HepG2 (cell line): ENCODE measurements around the gene SPATA21. TPM values are rescaled to one million over a fixed set of nuclear protein-coding genes. Genes with fewer than 3 reads are reported as not detected.

Source experiments
- ARNT2 ChIP-seq: sonication (generic); formaldehyde crosslinking; IDR thresholded peaks from 2 replicates; pipeline ENCODE4 v1.8.0; 2022; ENCODE audit warnings: mild to moderate bottlenecking, low read depth, missing genetic modification reagents, moderate library complexity
- ATF7-NPFF ChIP-seq: sonication (generic); formaldehyde crosslinking; IDR thresholded peaks from 2 replicates; pipeline ENCODE4 v1.8.1; 2023; ENCODE audit warnings: mild to moderate bottlenecking, low read depth, missing genetic modification reagents, moderate library complexity
- BRD4 ChIP-seq: sonication (generic); formaldehyde crosslinking; IDR thresholded peaks from 2 replicates; pipeline ENCODE4 v1.4.0; 2020; ENCODE audit warnings: missing genetic modification reagents
- DMAP1 ChIP-seq: IDR thresholded peaks from 2 replicates; pipeline ENCODE4 v1.6.1; 2016
- ISL2 ChIP-seq: sonication (generic); formaldehyde crosslinking; IDR thresholded peaks from 2 replicates; pipeline ENCODE4 v1.5.0; 2020; ENCODE audit warnings: missing genetic modification reagents
- JARID2 ChIP-seq: sonication (generic); formaldehyde crosslinking; IDR thresholded peaks from 2 replicates; pipeline ENCODE4 v1.8.1; 2023; ENCODE audit warnings: missing genetic modification reagents, inconsistent platforms; ENCODE audit not compliant: insufficient replicate concordance
- KLF15 ChIP-seq: sonication (generic); formaldehyde crosslinking; IDR thresholded peaks from 2 replicates; pipeline ENCODE4 v1.8.1; 2023; ENCODE audit warnings: borderline replicate concordance, mild to moderate bottlenecking, inconsistent platforms, missing genetic modification reagents, mixed read lengths
- MLLT10 ChIP-seq: sonication (generic); formaldehyde crosslinking; IDR thresholded peaks from 2 replicates; pipeline ENCODE4 v1.4.0; 2020; ENCODE audit warnings: missing genetic modification reagents
- NR2F2 ChIP-seq: IDR thresholded peaks from 2 replicates; pipeline ENCODE4 v1.6.1; 2012; ENCODE audit warnings: low read depth, inconsistent platforms, borderline replicate concordance
- RARG ChIP-seq: sonication (generic); formaldehyde crosslinking; IDR thresholded peaks from 2 replicates; pipeline ENCODE4 v1.4.0; 2020; ENCODE audit warnings: low read depth, mild to moderate bottlenecking, missing genetic modification reagents
- RBM39 ChIP-seq: fragments of 200-400 bp; formaldehyde crosslinking; IDR thresholded peaks from one replicate; pipeline ENCODE4 v1.6.1; 2018; ENCODE audit warnings: antibody characterized with exemption, mild to moderate bottlenecking, low read depth, low read length; ENCODE audit not compliant: poor library complexity, severe bottlenecking
- SIN3A ChIP-seq: IDR thresholded peaks from 2 replicates; pipeline ENCODE4 v1.6.1; 2011; ENCODE audit warnings: low read depth, mild to moderate bottlenecking, control low read depth, low read length, borderline replicate concordance
- TBP ChIP-seq: sonication (generic); formaldehyde crosslinking; IDR thresholded peaks from 2 replicates; pipeline ENCODE4 v1.5.0; 2020; ENCODE audit warnings: missing genetic modification reagents
- THYN1 ChIP-seq: sonication (generic); formaldehyde crosslinking; IDR thresholded peaks from 2 replicates; pipeline ENCODE4 v1.8.1; 2023; ENCODE audit warnings: low read depth, mild to moderate bottlenecking, moderate library complexity, missing genetic modification reagents, borderline replicate concordance
- XBP1 ChIP-seq: sonication (generic); formaldehyde crosslinking; IDR thresholded peaks from 2 replicates; pipeline ENCODE4 v1.5.0; 2020; ENCODE audit warnings: missing genetic modification reagents
- ZFP82 ChIP-seq: sonication (generic); formaldehyde crosslinking; IDR thresholded peaks from 2 replicates; pipeline ENCODE4 v1.5.1; 2020; ENCODE audit warnings: mild to moderate bottlenecking, missing genetic modification reagents, borderline replicate concordance
- ZNF501 ChIP-seq: sonication (generic); formaldehyde crosslinking; IDR thresholded peaks from 2 replicates; pipeline ENCODE4 v1.5.1; 2020; ENCODE audit warnings: mild to moderate bottlenecking, moderate library complexity, missing genetic modification reagents
- ZNF530 ChIP-seq: sonication (generic); formaldehyde crosslinking; IDR thresholded peaks from 2 replicates; pipeline ENCODE4 v1.5.0; 2020; ENCODE audit warnings: low read depth, mild to moderate bottlenecking, missing genetic modification reagents
- ZNF674 ChIP-seq: sonication (generic); formaldehyde crosslinking; IDR thresholded peaks from 2 replicates; pipeline ENCODE4 v1.5.0; 2020; ENCODE audit warnings: low read depth, mild to moderate bottlenecking, missing genetic modification reagents
- ZSCAN21 ChIP-seq: sonication (generic); formaldehyde crosslinking; IDR thresholded peaks from 2 replicates; pipeline ENCODE4 v1.8.0; 2022; ENCODE audit warnings: mild to moderate bottlenecking, missing genetic modification reagents, moderate library complexity, borderline replicate concordance
- polyA plus RNA-seq, 8 experiments: library from polyadenylated mRNA; depleted of rRNA in 3 of 8; stranded (reverse) in 7 of 8; unstranded in 1 of 8; fragments of >200 nt; fragmentation: Illumina TruSeq in 4 of 8; extraction: Trizol in 4 of 8; gene quantifications; 2 replicates each; pipeline versions ENCODE4 v1.2.1 to v1.2.3, GENCODE V29; 2011 to 2016; ENCODE audit warnings: low read depth in 4 of 8, missing spikeins in 1 of 8, mixed read lengths in 1 of 8; ENCODE audit not compliant: insufficient read depth in 1 of 8
- total RNA-seq, 5 experiments: library from RNA; depleted of rRNA; stranded (reverse); fragments of >200 nt; fragmentation: Illumina TruSeq; extraction: Trizol; gene quantifications; 2 replicates each; pipeline ENCODE4 v1.2.3, GENCODE V29; 2016; ENCODE audit warnings: low read depth in 1 of 5
- TF ChIP-seq, protein P1 (sequence below), 2 experiments: sonication (generic) in 1 of 2; formaldehyde crosslinking in 1 of 2; IDR thresholded peaks; 2 replicates each; pipeline versions ENCODE4 v1.6.1 to v1.9.0; 2014 to 2022; ENCODE audit warnings: antibody characterized with exemption in 1 of 2, borderline replicate concordance in 1 of 2, inconsistent platforms in 1 of 2, low read depth in 1 of 2, missing genetic modification reagents in 1 of 2
- TF ChIP-seq, protein P2 (sequence below): sonication (generic); formaldehyde crosslinking; IDR thresholded peaks from 2 replicates; pipeline ENCODE4 v1.4.0; 2020; ENCODE audit warnings: mild to moderate bottlenecking, missing genetic modification reagents

The SPATA21 gene
- total and polyA plus RNA-seq, 2 of the 13 experiments (the other 11 are each of a cell fraction or from before 2014, with no cell fraction given): 0.80 to 1.4 TPM

- TF ChIP-seq BRD4 (CRISPR knock-in tag) (peak; percentile 89), ATF7-NPFF (peak; percentile 62; the same call in 1 of the 2 replicates), THYN1 (CRISPR knock-in tag) (no peak), TBP (CRISPR knock-in tag) (no peak), KLF15 (CRISPR knock-in tag) (0 out of 2 replicates have a peak, but pooled peaks have one; percentile 26), MLLT10 (no peak), RARG (CRISPR knock-in tag) (0 out of 2 replicates have a peak, but pooled peaks have one; percentile 48), XBP1 (CRISPR knock-in tag) (no peak), ISL2 (CRISPR knock-in tag) (no peak; the same call in 1 of the 2 replicates), ZSCAN21 (no peak; the same call in 1 of the 2 replicates), ZNF674 (CRISPR knock-in tag) (no peak), DMAP1 (peak; percentile 61), ZFP82 (no peak), ARNT2 (CRISPR knock-in tag) (peak; percentile 83), SIN3A (peak; percentile 62; the same call in 1 of the 2 replicates), JARID2 (CRISPR knock-in tag) (no peak), RBM39 (peak; percentile 58), ZNF501 (CRISPR knock-in tag) (peak; percentile 77), ZNF530 (no peak), NR2F2 (no peak)
- TF ChIP-seq, protein P1, sequence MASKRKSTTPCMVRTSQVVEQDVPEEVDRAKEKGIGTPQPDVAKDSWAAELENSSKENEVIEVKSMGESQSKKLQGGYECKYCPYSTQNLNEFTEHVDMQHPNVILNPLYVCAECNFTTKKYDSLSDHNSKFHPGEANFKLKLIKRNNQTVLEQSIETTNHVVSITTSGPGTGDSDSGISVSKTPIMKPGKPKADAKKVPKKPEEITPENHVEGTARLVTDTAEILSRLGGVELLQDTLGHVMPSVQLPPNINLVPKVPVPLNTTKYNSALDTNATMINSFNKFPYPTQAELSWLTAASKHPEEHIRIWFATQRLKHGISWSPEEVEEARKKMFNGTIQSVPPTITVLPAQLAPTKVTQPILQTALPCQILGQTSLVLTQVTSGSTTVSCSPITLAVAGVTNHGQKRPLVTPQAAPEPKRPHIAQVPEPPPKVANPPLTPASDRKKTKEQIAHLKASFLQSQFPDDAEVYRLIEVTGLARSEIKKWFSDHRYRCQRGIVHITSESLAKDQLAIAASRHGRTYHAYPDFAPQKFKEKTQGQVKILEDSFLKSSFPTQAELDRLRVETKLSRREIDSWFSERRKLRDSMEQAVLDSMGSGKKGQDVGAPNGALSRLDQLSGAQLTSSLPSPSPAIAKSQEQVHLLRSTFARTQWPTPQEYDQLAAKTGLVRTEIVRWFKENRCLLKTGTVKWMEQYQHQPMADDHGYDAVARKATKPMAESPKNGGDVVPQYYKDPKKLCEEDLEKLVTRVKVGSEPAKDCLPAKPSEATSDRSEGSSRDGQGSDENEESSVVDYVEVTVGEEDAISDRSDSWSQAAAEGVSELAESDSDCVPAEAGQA (IDR thresholded peaks at IDR 0.05; ENCODE audit: low read depth): peak; percentile 38; the same call in 1 of the 2 replicates
- TF ChIP-seq, protein P1 (CRISPR knock-in tag; IDR thresholded peaks at IDR 0.05; ENCODE audit: borderline replicate concordance): peak; percentile 68; the same call in 1 of the 2 replicates
- TF ChIP-seq, protein P2, sequence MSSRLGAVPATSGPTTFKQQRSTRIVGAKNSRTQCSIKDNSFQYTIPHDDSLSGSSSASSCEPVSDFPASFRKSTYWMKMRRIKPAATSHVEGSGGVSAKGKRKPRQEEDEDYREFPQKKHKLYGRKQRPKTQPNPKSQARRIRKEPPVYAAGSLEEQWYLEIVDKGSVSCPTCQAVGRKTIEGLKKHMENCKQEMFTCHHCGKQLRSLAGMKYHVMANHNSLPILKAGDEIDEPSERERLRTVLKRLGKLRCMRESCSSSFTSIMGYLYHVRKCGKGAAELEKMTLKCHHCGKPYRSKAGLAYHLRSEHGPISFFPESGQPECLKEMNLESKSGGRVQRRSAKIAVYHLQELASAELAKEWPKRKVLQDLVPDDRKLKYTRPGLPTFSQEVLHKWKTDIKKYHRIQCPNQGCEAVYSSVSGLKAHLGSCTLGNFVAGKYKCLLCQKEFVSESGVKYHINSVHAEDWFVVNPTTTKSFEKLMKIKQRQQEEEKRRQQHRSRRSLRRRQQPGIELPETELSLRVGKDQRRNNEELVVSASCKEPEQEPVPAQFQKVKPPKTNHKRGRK (CRISPR knock-in tag): no peak
Measured at GRCh38 chr1:16351994-16352841, 85.0 kb downstream of the SPATA21 start, which contains the start of gene FBXO42 (continued).
